ENCODE results near the gene CPB2. TPM values are rescaled to one million over a fixed set of nuclear protein-coding genes. Genes with fewer than 3 reads are reported as not detected.

The CPB2 gene
- total and polyA plus RNA-seq, 2 of the 8 experiments (the other 6 are each of a cell fraction or from before 2014, with no cell fraction given) = not detected

DNA sequence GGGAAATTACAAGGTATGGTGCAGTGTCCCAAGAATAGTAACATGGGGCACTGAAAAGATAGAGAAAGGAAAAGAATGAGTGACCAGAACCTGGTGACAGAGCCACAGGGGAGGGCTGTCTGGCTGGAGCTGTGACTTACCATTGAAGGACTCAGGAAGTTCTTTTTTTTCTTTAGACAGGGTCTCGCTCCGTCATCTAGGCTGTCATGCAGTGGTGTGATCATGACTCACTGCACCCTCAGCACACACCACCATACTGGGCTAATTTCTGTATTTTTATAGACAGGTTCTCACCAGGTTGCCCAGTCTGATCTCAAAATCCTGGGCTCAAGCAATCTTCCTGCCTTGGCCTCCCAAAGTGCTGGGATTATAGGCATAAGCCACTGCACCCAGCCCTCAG is 8.8 kb upstream of the CPB2 start (continued):
- TF ChIP-seq FOSL1 (IDR thresholded peaks at IDR 0.05; ENCODE audit: insufficient read depth, low read depth, low read length) (no peak), GABPA (IDR thresholded peaks at IDR 0.05; ENCODE audit: borderline replicate concordance, insufficient read depth, low read length) (no peak), BACH1 (IDR thresholded peaks at IDR 0.05; ENCODE audit: low read length) (no peak), SAP30 (IDR thresholded peaks at IDR 0.05; ENCODE audit: insufficient read depth, insufficient replicate concordance, low read length) (no peak), SIX5 (IDR thresholded peaks at IDR 0.05; ENCODE audit: low read depth, low read length) (no peak)

Data from H1 (cell line).